Activated CD4-positive, alpha-beta T cell treated with anti-CD3 and anti-CD28 coated beads, Interleukin-2, Interleukin-4, amounts not matched to agents 100 ng/mL and 50 ng/mL, durations not matched to agents 16 hours and 8 hours (primary cell): Measurements from ENCODE around the gene TRAPPC2.
A peak's percentile ranks its signal among the peaks of the same experiment; 100 is the strongest.
"Not testable (repeated sequence)": the region's sequence is repeated elsewhere in the genome, so short reads cannot be mapped to it uniquely, and the experiment has no call there.

Experiments used
- DNase-seq: peaks from one replicate; pipeline ENCODE4 v3.0.0-alpha.2; 2020; ENCODE audit warnings: low spot score

TRAPPC2 gene

GRCh38 chrX:13747836-13748235 is 13.4 kb upstream of the TRAPPC2 start:
- peak; percentile 25 for DNase-seq

GRCh38 chrX:13742397-13743176 is 8.2 kb upstream of the TRAPPC2 start:
- DNase-seq: peak; percentile 66

- no peak for DNase-seq
Observed at GRCh38 chrX:13741695-13742094, 7.3 kb upstream of the TRAPPC2 start.

- no peak for DNase-seq
Observed at GRCh38 chrX:13733506-13733905, 914 bp downstream of the TRAPPC2 start.

GRCh38 chrX:13732246-13733067 is 2.0 kb downstream of the TRAPPC2 start:
- no peak for DNase-seq

- not testable (repeated sequence) for DNase-seq
Observed at GRCh38 chrX:13730523-13730922, 3.9 kb downstream of the TRAPPC2 start.

GRCh38 chrX:13726583-13726982 is 7.8 kb downstream of the TRAPPC2 start:
- DNase-seq: not testable (repeated sequence)

- DNase-seq: not testable (repeated sequence)
Observed at GRCh38 chrX:13724878-13725277, 9.5 kb downstream of the TRAPPC2 start.

- no peak for DNase-seq
Observed at GRCh38 chrX:13721819-13722519, 12.5 kb downstream of the TRAPPC2 start.

- DNase-seq: no peak
Observed at GRCh38 chrX:13721371-13721770, 13.0 kb downstream of the TRAPPC2 start.

GRCh38 chrX:13719192-13719856 is 15.1 kb downstream of the TRAPPC2 start:
- DNase-seq: no peak

- no peak for DNase-seq
Observed at GRCh38 chrX:13717700-13718472, 16.5 kb downstream of the TRAPPC2 start.

- DNase-seq: no peak
Observed at GRCh38 chrX:13716905-13717304, 17.5 kb downstream of the TRAPPC2 start.

- no peak for DNase-seq
Observed at GRCh38 chrX:13716455-13716854, 18.0 kb downstream of the TRAPPC2 start.

GRCh38 chrX:13711141-13711540 is 23.3 kb downstream of the TRAPPC2 start:
- no peak for DNase-seq

GRCh38 chrX:13703589-13703988 is 30.8 kb downstream of the TRAPPC2 start:
- DNase-seq: no peak

- DNase-seq: no peak
Observed at GRCh38 chrX:13703135-13703534, 31.3 kb downstream of the TRAPPC2 start.

GRCh38 chrX:13702111-13702789 is 32.2 kb downstream of the TRAPPC2 start:
- DNase-seq: no peak

- no peak for DNase-seq
Observed at GRCh38 chrX:13700380-13700779, 34.0 kb downstream of the TRAPPC2 start.

- DNase-seq: no peak
Observed at GRCh38 chrX:13699183-13699826, 35.1 kb downstream of the TRAPPC2 start.
